Activated CD8-positive, alpha-beta memory T cell treated with anti-CD3 and anti-CD28 coated beads for 4 hours (primary cell): ENCODE results near the gene ANO3.

Source experiments
- DNase-seq, 2 donors: peaks; one replicate each; pipeline ENCODE4 v3.0.0-alpha.2; 2020; ENCODE audit warnings: low read depth in 2 of 2

ANO3 gene

DNA sequence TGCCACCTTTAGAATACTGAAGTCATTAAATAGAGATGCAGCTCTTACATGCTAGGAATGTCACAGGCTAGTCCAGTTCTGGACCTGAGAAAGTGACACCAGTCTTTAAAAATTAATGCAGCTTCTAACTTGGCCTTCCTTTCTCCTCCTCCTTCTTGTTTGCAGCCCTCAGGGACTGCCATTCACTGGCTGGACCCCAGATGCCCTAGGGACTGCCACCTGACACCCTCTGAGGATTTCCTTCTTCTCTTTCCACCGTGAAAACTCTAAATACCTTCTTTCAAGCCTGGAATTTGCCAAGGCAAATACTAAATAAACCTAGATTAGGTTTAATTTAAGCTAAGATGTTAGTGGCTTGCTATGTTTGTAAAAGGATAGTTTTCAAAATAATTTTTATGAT lies 161.7 kb downstream of the ANO3 start:
- no peak for DNase-seq

- no peak for DNase-seq
Observed at GRCh38 chr11:26507229-26507628, 175.3 kb downstream of the ANO3 start.

GRCh38 chr11:26510164-26510563 lies 178.2 kb downstream of the ANO3 start:
- DNase-seq = no peak

DNA sequence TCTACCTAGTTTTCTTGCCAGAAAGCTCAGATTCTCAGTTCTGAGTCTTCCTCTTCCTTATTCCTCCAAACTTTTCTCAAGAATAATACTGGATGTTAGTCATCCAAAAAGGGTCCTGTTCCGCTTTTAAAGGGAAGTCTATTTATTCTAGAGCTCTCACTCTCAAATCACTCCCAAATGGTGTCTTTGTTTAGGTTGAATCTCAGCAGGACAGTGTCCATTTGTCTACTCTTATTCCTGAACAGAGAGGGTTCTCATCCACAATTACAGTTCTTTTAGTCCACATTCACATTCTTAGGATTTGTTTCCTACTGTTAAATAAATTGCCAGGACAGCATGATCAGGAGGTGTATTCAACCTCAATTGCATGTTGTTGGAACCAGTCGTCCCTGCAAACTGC lies 178.8 kb downstream of the ANO3 start:
- DNase-seq = no peak

DNA sequence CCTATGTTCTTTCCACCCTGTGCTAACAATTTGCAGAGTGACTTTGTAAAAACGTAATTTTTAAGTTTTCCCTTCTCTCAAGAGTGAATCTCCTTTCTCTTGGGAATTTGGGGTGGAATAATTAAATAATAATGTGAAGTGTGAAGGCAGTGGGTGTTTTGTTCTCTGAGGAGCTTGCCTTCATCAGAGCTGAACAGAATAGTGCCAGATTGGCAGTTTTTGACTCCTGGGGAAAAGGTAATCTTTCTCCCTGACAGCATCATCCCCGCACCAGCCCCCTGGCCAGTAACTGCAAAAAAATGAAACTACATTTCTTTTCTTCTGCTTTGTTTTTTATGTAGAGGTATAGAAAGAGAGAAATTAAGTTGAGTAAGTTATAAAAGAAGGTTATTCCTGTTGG lies 180.3 kb downstream of the ANO3 start:
- no peak for DNase-seq

DNA sequence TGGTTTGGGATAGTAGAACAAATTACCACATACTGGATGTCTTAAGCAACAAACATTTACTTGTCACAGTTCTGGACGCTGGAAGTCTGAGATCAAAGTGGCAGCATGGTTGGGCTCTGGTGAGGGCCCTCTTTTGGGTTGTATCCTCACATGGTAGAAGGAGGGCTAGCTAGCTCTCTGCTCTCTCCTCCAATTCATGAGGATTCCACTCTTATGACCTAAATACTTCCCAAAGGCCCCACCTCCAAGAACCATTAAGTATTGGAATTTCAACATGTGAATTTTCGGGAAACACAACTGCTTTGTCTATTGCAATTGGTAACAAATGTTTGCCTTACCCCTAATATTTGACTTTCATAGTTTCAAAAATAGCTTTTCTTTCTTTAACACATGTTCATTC lies 187.5 kb downstream of the ANO3 start:
- DNase-seq = no peak

- DNase-seq = no peak
Observed at GRCh38 chr11:26522912-26523610, 191.1 kb downstream of the ANO3 start.

- no peak for DNase-seq
Observed at GRCh38 chr11:26527685-26528084, 195.8 kb downstream of the ANO3 start.

GRCh38 chr11:26537341-26537740 lies 205.4 kb downstream of the ANO3 start:
- no peak for DNase-seq

- no peak for DNase-seq
Observed at GRCh38 chr11:26539517-26539916, 207.6 kb downstream of the ANO3 start.

- no peak for DNase-seq
Observed at GRCh38 chr11:26541870-26542269, 209.9 kb downstream of the ANO3 start.

- no peak for DNase-seq
Observed at GRCh38 chr11:26549176-26549575, 217.2 kb downstream of the ANO3 start.

- no peak for DNase-seq
Observed at GRCh38 chr11:26550022-26550421, 218.1 kb downstream of the ANO3 start.

DNA sequence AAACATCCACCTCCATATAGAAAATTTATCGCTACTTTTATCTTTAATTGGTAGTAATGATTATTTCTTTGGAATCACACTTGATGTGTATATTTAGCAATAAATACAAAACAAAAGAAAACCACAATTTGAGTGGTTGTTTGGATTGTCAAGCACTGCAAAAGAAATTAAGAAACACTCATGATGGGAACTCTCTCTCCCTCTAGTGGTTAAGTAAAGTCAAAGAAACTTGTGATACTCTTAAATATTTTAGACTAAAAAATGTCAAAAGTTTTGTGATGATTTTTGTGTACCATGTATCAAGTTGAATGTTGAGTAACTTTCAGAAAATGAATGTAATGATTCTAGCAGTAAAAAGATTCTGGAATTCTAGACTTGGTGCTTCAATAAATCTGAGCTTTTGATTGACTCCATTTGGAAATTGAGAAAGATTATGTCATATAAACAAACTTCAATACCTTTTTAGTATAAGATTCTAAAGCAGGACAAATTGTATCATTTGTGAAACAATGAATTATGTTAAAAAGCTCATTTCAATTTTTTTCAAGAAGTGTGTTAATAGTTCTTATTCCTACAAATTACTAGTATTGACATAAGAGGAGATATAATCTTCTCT lies 219.4 kb downstream of the ANO3 start:
- no peak for DNase-seq

- DNase-seq = no peak
Observed at GRCh38 chr11:26553182-26553581, 221.3 kb downstream of the ANO3 start.

GRCh38 chr11:26554455-26554854 lies 222.5 kb downstream of the ANO3 start:
- DNase-seq = no peak

GRCh38 chr11:26556582-26556981 lies 224.7 kb downstream of the ANO3 start:
- no peak for DNase-seq

DNA sequence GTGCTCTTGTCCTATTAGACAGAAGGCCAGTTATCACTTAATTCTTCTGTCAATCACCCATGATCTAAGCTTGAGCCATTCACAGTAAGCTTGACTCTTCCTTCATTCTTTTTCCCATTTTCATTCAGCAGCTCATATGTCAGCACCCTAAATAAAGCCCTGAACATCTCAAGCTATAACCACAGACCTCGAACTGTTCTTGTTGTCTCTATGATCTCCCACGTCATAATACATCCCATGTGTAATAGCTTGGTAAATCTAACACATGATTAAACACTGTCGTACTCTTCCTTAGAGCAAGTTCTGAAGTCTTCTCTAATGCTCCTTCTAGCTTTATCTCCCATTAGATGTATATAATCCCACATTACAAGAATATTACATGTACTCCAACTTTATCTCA lies 225.7 kb downstream of the ANO3 start:
- no peak for DNase-seq

DNA sequence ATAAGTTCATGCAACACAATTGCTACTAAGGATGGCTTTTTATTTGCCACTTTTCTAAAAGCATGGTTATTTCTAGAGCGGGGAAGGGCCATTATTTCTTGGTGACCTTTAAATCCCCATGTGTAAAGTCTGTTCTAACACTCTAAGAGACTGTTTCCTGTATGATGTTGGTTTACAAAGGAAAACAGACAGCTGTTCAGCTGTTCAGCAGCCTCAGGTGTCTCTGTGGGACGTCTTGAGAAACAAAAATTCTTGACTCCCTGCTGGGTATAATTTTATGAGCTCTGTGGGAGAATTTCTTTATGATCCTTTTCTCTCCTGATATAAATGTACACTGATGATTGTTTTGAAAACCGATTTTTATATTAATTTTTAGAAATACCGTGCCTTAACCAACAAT lies 226.3 kb downstream of the ANO3 start:
- DNase-seq = no peak

- DNase-seq = no peak
Observed at GRCh38 chr11:26569646-26570045, 237.7 kb downstream of the ANO3 start.

DNA sequence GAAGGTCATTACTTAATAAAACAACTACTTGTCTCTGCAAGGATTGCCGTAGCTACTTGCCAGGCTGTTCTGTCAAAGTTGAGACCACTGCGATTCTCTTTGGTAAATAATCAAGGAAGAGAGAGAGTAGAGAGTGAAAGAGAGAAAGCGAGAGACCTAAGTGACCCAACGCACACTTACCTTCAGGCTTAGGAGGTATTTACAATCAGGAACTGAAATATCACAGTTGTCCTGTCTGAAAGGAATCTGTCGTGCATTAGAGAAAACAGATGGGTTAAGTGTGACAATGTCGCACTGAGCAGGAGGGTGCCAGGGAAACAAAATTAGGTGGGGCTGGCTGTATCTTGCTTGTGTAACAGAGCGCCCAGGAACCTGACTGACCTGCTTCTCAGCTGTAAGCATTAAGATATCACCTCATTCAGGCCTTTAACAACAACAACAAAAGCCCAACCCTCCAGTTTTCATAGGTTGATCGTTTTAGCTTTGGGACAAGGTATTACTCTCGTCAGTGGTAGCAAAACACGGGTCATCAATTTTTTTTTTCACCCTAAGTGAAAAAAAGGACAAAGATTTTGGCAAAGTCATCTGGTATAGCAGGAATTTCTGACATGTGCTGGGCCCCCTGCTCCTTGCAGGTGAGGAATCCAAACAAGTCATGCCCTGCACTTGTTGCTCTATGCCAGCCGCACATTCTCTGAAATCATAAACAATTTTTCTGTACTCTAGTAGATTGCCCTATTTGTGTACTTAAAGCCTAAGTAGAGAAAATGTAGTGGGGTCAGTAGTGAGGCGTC lies 240.1 kb downstream of the ANO3 start, which contains the start of gene MUC15:
TSS of gene MUC15 (minus strand) at position 403 of the 794 bp plus-strand sequence. CDS start 5,169 bp downstream, outside the sequence.
- no peak for DNase-seq

DNA sequence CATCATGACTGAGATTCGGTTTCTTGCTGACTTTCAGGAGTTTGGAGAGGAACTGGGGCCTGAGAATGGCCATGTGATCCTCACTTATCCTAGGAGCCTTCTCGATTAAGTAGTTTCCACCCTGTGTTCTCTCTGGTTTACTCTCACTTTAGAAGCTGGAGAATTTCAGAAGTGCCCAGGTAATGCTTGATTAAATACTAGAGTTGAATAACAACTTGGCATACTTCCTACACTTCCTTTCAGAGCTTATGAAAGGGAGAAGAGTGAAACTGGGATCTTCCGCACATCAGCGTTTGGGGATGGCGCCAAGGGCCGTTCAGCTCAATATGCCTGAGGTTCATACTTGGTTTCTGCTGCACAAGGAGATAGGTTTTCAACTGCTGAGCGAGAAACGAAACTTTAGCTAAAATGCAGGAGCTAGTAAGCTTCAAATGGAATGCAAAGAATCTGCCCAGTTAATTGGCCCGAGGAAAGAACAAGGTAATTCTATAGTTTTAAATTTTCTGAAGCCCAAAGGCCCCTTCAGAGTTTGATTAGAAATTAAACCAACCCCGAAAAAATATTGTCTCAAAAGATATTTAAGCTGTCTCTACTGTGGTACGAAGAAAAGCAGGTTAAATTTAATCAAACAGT lies 241.0 kb downstream of the ANO3 start:
- no peak for DNase-seq
